SJSA1 (cell line): ENCODE results near the gene HS6ST3. TPM values are rescaled to one million over a fixed set of nuclear protein-coding genes. Genes with fewer than 3 reads are reported as not detected.

ENCODE experiments used
- DNase-seq, 2 experiments: peaks; one replicate each; pipeline ENCODE4 v3.0.0-alpha.2; 2015 to 2020; ENCODE audit warnings: low spot score in 2 of 2, low read depth in 1 of 2
- H3K27ac ChIP-seq: fragments of 250-450 bp; sonication (Bioruptor Pico); 2 replicates; pipeline ENCODE4 v1.5.1; 2020; ENCODE audit warnings: mild to moderate bottlenecking, moderate library complexity
- H3K27me3 ChIP-seq: fragments of 250-450 bp; sonication (Bioruptor Pico); replicated peaks from 2 replicates; pipeline ENCODE4 v1.5.1; 2020; ENCODE audit warnings: mild to moderate bottlenecking, moderate library complexity
- H3K36me3 ChIP-seq: fragments of 250-450 bp; sonication (Bioruptor Pico); 2 replicates; pipeline ENCODE4 v1.5.1; 2020; ENCODE audit warnings: mild to moderate bottlenecking
- H3K4me1 ChIP-seq: fragments of 250-450 bp; sonication (Bioruptor Pico); replicated peaks from 2 replicates; pipeline ENCODE4 v1.6.1; 2021; ENCODE audit warnings: mild to moderate bottlenecking
- H3K4me3 ChIP-seq: fragments of 250-450 bp; sonication (Bioruptor Pico); 2 replicates; pipeline ENCODE4 v1.5.1; 2020; ENCODE audit warnings: mild to moderate bottlenecking
- H3K9me3 ChIP-seq: fragments of 250-450 bp; sonication (Bioruptor Pico); replicated peaks from 2 replicates; pipeline ENCODE4 v1.5.1; 2020; ENCODE audit warnings: mild to moderate bottlenecking
- total RNA-seq: library from RNA; depleted of rRNA; stranded (reverse); fragments of >200 nt; shearing (Covaris generic); gene quantifications from 2 replicates; pipeline ENCODE4 v1.2.3, GENCODE V29; 2014

HS6ST3 gene
- total RNA-seq, 1 experiment from 2014 or later = 0.03 TPM

DNA sequence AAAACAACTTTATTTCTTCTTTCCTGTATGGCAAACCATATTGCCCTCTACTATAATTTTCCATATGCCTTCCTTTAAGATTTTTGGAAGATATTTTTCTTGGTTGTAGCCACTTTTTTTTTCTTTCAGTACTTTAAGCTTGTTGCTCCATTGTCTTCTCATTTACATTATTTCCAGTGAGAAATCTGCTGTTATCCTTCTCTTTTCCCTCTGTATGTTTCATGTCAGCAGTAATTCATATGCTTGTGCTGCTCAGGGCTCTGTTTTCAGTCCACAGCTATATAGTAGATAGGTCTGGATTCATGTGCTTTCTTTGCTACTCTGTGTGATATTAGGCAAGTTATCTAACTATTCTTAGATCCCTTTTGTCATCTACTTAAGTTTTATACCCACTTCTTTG is 636.7 kb downstream of the HS6ST3 start:
- Histone ChIP-seq H3K27me3 (no peaks in the 10 kb centered on the region), H3K4me1 (no peaks in the 10 kb centered on the region), H3K4me3 (no peak overlapping the region), H3K27ac (no peak overlapping the region), H3K9me3 (no peaks in the 10 kb centered on the region; the same call in 1 of the 2 replicates), H3K36me3 (no peaks in the 10 kb centered on the region)
- DNase-seq = no peak

GRCh38 chr13:96728463-96728862 is 638.6 kb downstream of the HS6ST3 start:
- Histone ChIP-seq H3K27me3 (no peaks in the 10 kb centered on the region), H3K4me3 (no peak overlapping the region), H3K36me3 (no peaks in the 10 kb centered on the region), H3K9me3 (no peaks in the 10 kb centered on the region; the same call in 1 of the 2 replicates), H3K4me1 (no peaks in the 10 kb centered on the region), H3K27ac (no peak overlapping the region)
- no peak for DNase-seq

GRCh38 chr13:96730676-96731075 is 640.8 kb downstream of the HS6ST3 start:
- DNase-seq = no peak
- H3K27me3 ChIP-seq = no peaks in the 10 kb centered on the region
- H3K27ac ChIP-seq = no peak overlapping the region
- H3K4me1 ChIP-seq = no peaks in the 10 kb centered on the region
- no peaks in the 10 kb centered on the region for H3K36me3 ChIP-seq
- H3K9me3 ChIP-seq = no peaks in the 10 kb centered on the region; the same call in 1 of the 2 replicates
- no peak overlapping the region for H3K4me3 ChIP-seq

- Histone ChIP-seq H3K9me3 (no peaks in the 10 kb centered on the region; the same call in 1 of the 2 replicates), H3K27ac (no peak overlapping the region), H3K36me3 (no peaks in the 10 kb centered on the region), H3K27me3 (no peaks in the 10 kb centered on the region), H3K4me3 (no peak overlapping the region), H3K4me1 (no peaks in the 10 kb centered on the region)
- DNase-seq = no peak
Measured at GRCh38 chr13:96734499-96734898, 644.6 kb downstream of the HS6ST3 start.

GRCh38 chr13:96741779-96742178 is 651.9 kb downstream of the HS6ST3 start:
- Histone ChIP-seq H3K27me3 (no peaks in the 10 kb centered on the region), H3K4me3 (no peak overlapping the region), H3K27ac (no peak overlapping the region), H3K4me1 (no peaks in the 10 kb centered on the region), H3K36me3 (no peaks in the 10 kb centered on the region), H3K9me3 (no peaks in the 10 kb centered on the region)
- no peak for DNase-seq

GRCh38 chr13:96743296-96744089 is 653.6 kb downstream of the HS6ST3 start:
- DNase-seq = no peak
- no peaks in the 10 kb centered on the region for H3K27me3 ChIP-seq
- no peaks in the 10 kb centered on the region for H3K9me3 ChIP-seq
- H3K4me1 ChIP-seq = no peaks in the 10 kb centered on the region
- H3K4me3 ChIP-seq = no peak overlapping the region
- no peaks in the 10 kb centered on the region for H3K36me3 ChIP-seq
- no peak overlapping the region for H3K27ac ChIP-seq

- H3K4me1 ChIP-seq = no peaks in the 10 kb centered on the region
- no peak for DNase-seq
- H3K9me3 ChIP-seq = no peaks in the 10 kb centered on the region
- H3K27ac ChIP-seq = no peak overlapping the region
- H3K27me3 ChIP-seq = no peaks in the 10 kb centered on the region
- H3K36me3 ChIP-seq = no peaks in the 10 kb centered on the region
- no peak overlapping the region for H3K4me3 ChIP-seq
Measured at GRCh38 chr13:96744367-96745331, 654.7 kb downstream of the HS6ST3 start.

DNA sequence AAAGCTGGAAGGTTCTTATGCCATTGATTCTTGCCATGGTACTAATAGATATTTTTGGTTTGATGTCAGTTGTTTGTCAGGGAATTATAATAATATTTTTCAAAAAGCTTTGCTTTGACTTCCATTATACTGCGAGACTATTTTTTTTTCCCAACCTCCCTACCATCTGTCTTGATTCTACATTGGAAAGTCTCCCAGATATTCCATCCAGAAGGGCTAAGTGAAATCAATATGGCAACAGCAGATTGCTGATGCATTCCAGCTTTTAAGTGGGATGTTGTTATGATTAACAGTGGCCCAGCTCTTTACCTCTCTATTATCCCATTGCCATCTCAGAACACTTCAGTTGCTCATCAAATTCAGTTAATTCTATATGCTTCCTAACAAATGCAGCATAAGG is 657.0 kb downstream of the HS6ST3 start:
- Histone ChIP-seq H3K27me3 (no peaks in the 10 kb centered on the region), H3K4me1 (no peaks in the 10 kb centered on the region), H3K9me3 (no peaks in the 10 kb centered on the region), H3K4me3 (no peak overlapping the region), H3K36me3 (no peaks in the 10 kb centered on the region), H3K27ac (no peak overlapping the region)
- DNase-seq = no peak

GRCh38 chr13:96749825-96750224 is 659.9 kb downstream of the HS6ST3 start:
- no peak for DNase-seq
- H3K36me3 ChIP-seq = no peaks in the 10 kb centered on the region
- no peak overlapping the region for H3K4me3 ChIP-seq
- no peak overlapping the region for H3K27ac ChIP-seq
- 0 out of 2 replicates have a peak, but pooled peaks cover 3% of the 10 kb centered on the region for H3K27me3 ChIP-seq
- no peaks in the 10 kb centered on the region for H3K9me3 ChIP-seq
- H3K4me1 ChIP-seq = no peaks in the 10 kb centered on the region

DNA sequence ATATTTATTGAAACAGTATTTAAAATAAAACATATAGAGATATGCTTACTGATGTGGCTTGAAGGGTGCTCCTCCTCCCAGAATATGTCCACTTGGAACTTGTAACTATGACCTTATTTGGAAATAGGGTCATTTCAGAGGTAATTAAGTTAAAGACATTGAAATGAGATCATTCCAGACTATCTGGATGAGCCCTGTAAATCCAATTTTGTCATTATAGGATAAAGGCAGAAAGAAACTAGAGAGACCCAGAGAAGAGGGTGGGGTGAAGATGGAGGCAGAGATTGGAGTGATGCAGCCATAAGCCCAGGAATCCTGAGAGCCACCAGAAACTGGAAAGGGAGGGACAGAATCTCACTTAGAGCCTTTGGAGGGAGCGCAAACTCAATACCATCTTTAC is 661.2 kb downstream of the HS6ST3 start:
- no peak overlapping the region for H3K27ac ChIP-seq
- no peaks in the 10 kb centered on the region for H3K9me3 ChIP-seq
- no peak for DNase-seq
- no peaks in the 10 kb centered on the region for H3K36me3 ChIP-seq
- no peak overlapping the region for H3K4me3 ChIP-seq
- H3K27me3 ChIP-seq = 0 out of 2 replicates have a peak, but pooled peaks cover 3% of the 10 kb centered on the region
- H3K4me1 ChIP-seq = no peaks in the 10 kb centered on the region

DNA sequence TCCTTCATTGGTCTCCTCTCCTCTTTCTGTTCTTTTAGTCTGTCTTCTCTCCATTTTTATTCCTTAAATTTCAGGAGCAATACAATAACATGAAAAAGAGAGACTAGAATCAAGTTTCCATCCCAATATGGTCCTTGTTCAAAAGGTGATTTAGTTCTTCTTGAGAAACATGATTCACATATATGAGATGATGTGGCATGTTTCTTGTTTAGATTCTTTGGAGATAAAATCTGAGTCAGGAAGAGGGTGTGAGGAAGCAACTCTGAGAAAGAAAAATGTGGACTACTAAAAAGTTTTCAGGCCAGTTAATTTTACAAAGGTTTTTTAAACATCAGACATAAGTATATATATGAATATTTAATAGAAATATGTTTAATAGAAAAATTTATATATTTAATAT is 673.0 kb downstream of the HS6ST3 start:
- Histone ChIP-seq H3K27me3 (no peaks in the 10 kb centered on the region), H3K4me3 (no peak overlapping the region), H3K4me1 (no peaks in the 10 kb centered on the region), H3K27ac (no peak overlapping the region), H3K9me3 (no peaks in the 10 kb centered on the region), H3K36me3 (no peaks in the 10 kb centered on the region)
- no peak for DNase-seq

- Histone ChIP-seq H3K36me3 (no peaks in the 10 kb centered on the region), H3K9me3 (no peaks in the 10 kb centered on the region), H3K27ac (no peak overlapping the region), H3K4me3 (no peak overlapping the region), H3K27me3 (no peaks in the 10 kb centered on the region), H3K4me1 (no peaks in the 10 kb centered on the region)
- no peak for DNase-seq
Measured at GRCh38 chr13:96766306-96766705, 676.4 kb downstream of the HS6ST3 start.

GRCh38 chr13:96768524-96768923 is 678.6 kb downstream of the HS6ST3 start:
- Histone ChIP-seq H3K27me3 (no peaks in the 10 kb centered on the region), H3K4me1 (no peaks in the 10 kb centered on the region), H3K9me3 (no peaks in the 10 kb centered on the region), H3K27ac (no peak overlapping the region), H3K4me3 (no peak overlapping the region), H3K36me3 (no peaks in the 10 kb centered on the region)
- DNase-seq = no peak

DNA sequence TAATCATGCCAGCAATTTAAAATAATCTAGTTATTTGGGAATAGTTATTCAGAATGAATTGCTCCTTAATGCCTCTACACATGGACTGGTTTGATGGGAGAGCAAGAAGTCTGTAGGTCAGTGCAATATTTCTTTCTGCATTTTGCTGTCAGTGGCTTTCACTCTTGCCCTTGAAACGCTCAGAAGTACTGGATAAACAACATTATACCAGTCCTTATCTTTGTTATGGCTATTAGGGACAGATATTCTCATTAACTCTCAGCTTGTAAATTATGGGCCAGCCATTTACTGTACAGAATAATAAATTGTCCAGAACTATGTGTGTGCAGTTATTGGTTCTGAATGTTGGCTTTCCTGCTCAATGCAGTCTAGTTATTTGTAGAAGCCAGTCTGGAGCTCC is 680.0 kb downstream of the HS6ST3 start:
- no peaks in the 10 kb centered on the region for H3K36me3 ChIP-seq
- no peaks in the 10 kb centered on the region for H3K27me3 ChIP-seq
- DNase-seq = no peak
- H3K4me1 ChIP-seq = no peaks in the 10 kb centered on the region
- H3K9me3 ChIP-seq = no peaks in the 10 kb centered on the region
- H3K4me3 ChIP-seq = no peak overlapping the region
- H3K27ac ChIP-seq = no peak overlapping the region
